ENCODE results near the gene CTU2. TPM values are rescaled to one million over a fixed set of nuclear protein-coding genes. Genes with fewer than 3 reads are reported as not detected.

CTU2 gene
- total RNA-seq, 2 experiments from 2014 or later: 37.1 to 37.8 TPM

GRCh38 chr16:88687676-88688012 is 18.7 kb upstream of the CTU2 start:
- no peaks in the 10 kb centered on the region for H3K36me3 Mint-ChIP-seq (ENCODE audit: low read depth)
- intact Hi-C loops (cut with micrococcal nuclease): no loop called here
- ChIA-PET POLR2A (interaction anchor here (1.3 to 5.7 kb wide), 2 partner anchors 16 to 68 kb away, joined by 4 to 61 read pairs; partner anchors contain the start of genes CTU2 and RNF166), CTCF (interaction anchor here (1.3 to 1.8 kb wide), 2 partner anchors 13 to 14 kb away, joined by 4 to 5 read pairs; no protein-coding TSS in a partner anchor)
- no peak overlapping the region for H3K4me3 Mint-ChIP-seq
- TF ChIP-seq CTCF (IDR thresholded peaks at IDR 0.05): no peak
- no peak overlapping the region for H3K27ac Mint-ChIP-seq
- ATAC-seq (no peak), DNase-seq (no peak)
- peaks cover 40% of the 10 kb centered on the region for H3K4me1 Mint-ChIP-seq (ENCODE audit: low read depth)
- H3K27me3 Mint-ChIP-seq: no peaks in the 10 kb centered on the region
- no peaks in the 10 kb centered on the region for H3K9me3 Mint-ChIP-seq

- Mint-ChIP-seq H3K4me3 (no peak overlapping the region), H3K36me3 (ENCODE audit: low read depth) (no peaks in the 10 kb centered on the region), H3K27ac (no peak overlapping the region), H3K9me3 (no peaks in the 10 kb centered on the region), H3K27me3 (no peaks in the 10 kb centered on the region), H3K4me1 (ENCODE audit: low read depth) (peaks cover 45% of the 10 kb centered on the region)
- POLR2A ChIA-PET: interaction anchor here (1.3 to 5.7 kb wide), 2 partner anchors 15 to 68 kb away, joined by 4 to 61 read pairs; partner anchors contain the start of genes CTU2 and RNF166
- DNase-seq: no peak
- CTCF ChIA-PET: interaction anchor here (1.3 to 1.8 kb wide), 2 partner anchors 13 to 14 kb away, joined by 4 to 5 read pairs; no protein-coding TSS in a partner anchor
- no peak for TF ChIP-seq CTCF (IDR thresholded peaks at IDR 0.05)
- ATAC-seq: no peak
- intact Hi-C loops (cut with micrococcal nuclease): no loop called here
These were observed 18.1 kb upstream of the CTU2 start for GRCh38 chr16:88688013-88688778.

GRCh38 chr16:88690341-88691128 is 15.8 kb upstream of the CTU2 start:
- ATAC-seq: no peak
- DNase-seq: no peak

GRCh38 chr16:88691129-88691813 is 15.0 kb upstream of the CTU2 start:
- no peaks in the 10 kb centered on the region for H3K27me3 Mint-ChIP-seq
- no peaks in the 10 kb centered on the region for H3K36me3 Mint-ChIP-seq (ENCODE audit: low read depth)
- intact Hi-C loops (cut with micrococcal nuclease): no loop called here
- ChIA-PET CTCF (no interaction called here), POLR2A (interaction anchor here (0.5 to 3.5 kb wide), 4 partner anchors 9 to 14 kb away, joined by 3 to 21 read pairs (median 5); no protein-coding TSS in a partner anchor)
- no peaks in the 10 kb centered on the region for H3K9me3 Mint-ChIP-seq
- H3K4me1 Mint-ChIP-seq (ENCODE audit: low read depth): peaks cover 29% of the 10 kb centered on the region
- no peak for DNase-seq
- no peak for TF ChIP-seq CTCF (IDR thresholded peaks at IDR 0.05)
- no peak for ATAC-seq
- H3K27ac Mint-ChIP-seq: no peak overlapping the region
- H3K4me3 Mint-ChIP-seq: no peak overlapping the region

More at GRCh38 chr16:88690341-88691128, 15.8 kb upstream of the CTU2 start:
- intact Hi-C loops (cut with micrococcal nuclease): no loop called here
- ChIA-PET POLR2A (interaction anchor here (0.5 to 3.5 kb wide), 4 partner anchors 9 to 13 kb away, joined by 3 to 21 read pairs (median 5); no protein-coding TSS in a partner anchor), CTCF (no interaction called here)
- Mint-ChIP-seq H3K27me3 (no peaks in the 10 kb centered on the region), H3K4me3 (no peak overlapping the region), H3K9me3 (no peaks in the 10 kb centered on the region), H3K36me3 (ENCODE audit: low read depth) (no peaks in the 10 kb centered on the region), H3K27ac (no peak overlapping the region), H3K4me1 (ENCODE audit: low read depth) (peaks cover 29% of the 10 kb centered on the region)
- no peak for TF ChIP-seq CTCF (IDR thresholded peaks at IDR 0.05)
